SKM-1 treated with dmso at 0.1 percent for 144 hours (cell line): Measurements from ENCODE around the gene EIF1AX.
"Not testable (repeated sequence)": the region's sequence is repeated elsewhere in the genome, so short reads cannot be mapped to it uniquely, and the experiment has no call there.

ENCODE experiments used
- DNase-seq: peaks from one replicate; lab custom pipeline; 2025; ENCODE audit not compliant: unreplicated experiment; lab: John Stamatoyannopoulos, UW

EIF1AX gene

GRCh38 chrX:20127440-20127839 lies 14.2 kb downstream of the EIF1AX start:
- not testable (repeated sequence) for DNase-seq

GRCh38 chrX:20126833-20127232 lies 14.8 kb downstream of the EIF1AX start:
- not testable (repeated sequence) for DNase-seq

GRCh38 chrX:20124964-20125363 lies 16.7 kb downstream of the EIF1AX start:
- no peak for DNase-seq

GRCh38 chrX:20118065-20118824 lies 23.4 kb downstream of the EIF1AX start:
- no peak for DNase-seq

GRCh38 chrX:20116577-20117240 lies 24.9 kb downstream of the EIF1AX start, which contains the start of gene MAP7D2:
Gene MAP7D2, minus strand, starts transcription at chrX:20116907. Its CDS starts 28 bp downstream, at chrX:20116879.
- DNase-seq: no peak

GRCh38 chrX:20116087-20116576 lies 25.5 kb downstream of the EIF1AX start:
- no peak for DNase-seq

- DNase-seq: no peak
Observed at GRCh38 chrX:20112022-20112774, 29.4 kb downstream of the EIF1AX start.

GRCh38 chrX:20111271-20111670 lies 30.4 kb downstream of the EIF1AX start:
- DNase-seq: no peak

- no peak for DNase-seq
Observed at GRCh38 chrX:20101934-20102581, 39.6 kb downstream of the EIF1AX start.

- no peak for DNase-seq
Observed at GRCh38 chrX:20091499-20091898, 50.1 kb downstream of the EIF1AX start.

- DNase-seq: no peak
Observed at GRCh38 chrX:20089845-20090244, 51.8 kb downstream of the EIF1AX start.

GRCh38 chrX:20080277-20080676 lies 61.4 kb downstream of the EIF1AX start:
- no peak for DNase-seq
